GM12878 (cell line): Measurements from ENCODE around the gene PGLYRP1. TPM values are rescaled to one million over a fixed set of nuclear protein-coding genes. Genes with fewer than 3 reads are reported as not detected.

Experiments
- ATAC-seq: fragments of 200-7000 bp; cut with Tn5 transposase; 3 replicates; pipeline ENCODE4 v1.9.1; 2020; ENCODE audit warnings: mild to moderate bottlenecking, moderate library complexity
- BruUV-seq: library from RNA; stranded (reverse); fragments of 400-500 nt; replicated peaks from 2 replicates; lab custom pipeline; 2021; lab: Mats Ljungman, UMichigan
- CTCF ChIA-PET: fragments of 300-600 bp; sonication (Branson Sonifier 250); formaldehyde crosslinking; extraction: SDS; loops from one replicate; lab custom pipeline; 2021; ENCODE audit warnings: inconsistent platforms; lab: Yijun Ruan, JAX
- POLR2A ChIA-PET: fragments of 350-600 bp; formaldehyde crosslinking; extraction: SDS; loops from one replicate; lab custom pipeline; 2021; ENCODE audit warnings: inconsistent platforms; lab: Charles Lee
- RAD21 ChIA-PET: fragments of 300-600 bp; sonication (Branson Sonifier 250); formaldehyde crosslinking; loops from one replicate; lab custom pipeline; 2023; ENCODE audit warnings: antibody characterized with exemption; ENCODE audit not compliant: unreplicated experiment; lab: Charles Lee
- SMC1A ChIA-PET: fragments of 300-600 bp; sonication (Branson Sonifier 250); formaldehyde crosslinking; loops from one replicate; lab custom pipeline; 2023; ENCODE audit not compliant: unreplicated experiment, uncharacterized antibody; lab: Charles Lee
- DNase-seq: peaks from one replicate; pipeline ENCODE4 v3.0.0-alpha.2; 2011; ENCODE audit warnings: low read depth, low spot score
- FAIRE-seq: peaks from 3 replicates; lab custom pipeline; 2011; peaks lifted over from hg19 to GRCh38; lab: Jason Lieb, UNC
- H2AFZ ChIP-seq: 2 replicates; pipeline ENCODE4 v1.6.0; 2011; ENCODE audit warnings: low read depth, low read length, control low read depth; ENCODE audit not compliant: control insufficient read depth
- H3K27ac ChIP-seq: 2 replicates; pipeline ENCODE4 v1.5.1; 2011; ENCODE audit warnings: control low read depth; ENCODE audit not compliant: control insufficient read depth, insufficient read depth
- H3K27me3 ChIP-seq, 2 experiments: replicated peaks in 1 of 2; 2 replicates each; pipeline versions ENCODE4 v1.6.0 to v1.6.1; 2011; ENCODE audit warnings: low read length in 1 of 2; ENCODE audit not compliant: control insufficient read depth in 2 of 2, insufficient read depth in 2 of 2
- H3K36me3 ChIP-seq, 2 experiments: 2 replicates each; pipeline ENCODE4 v1.5.1; 2011; ENCODE audit warnings: low read length in 1 of 2; ENCODE audit not compliant: control insufficient read depth in 2 of 2, insufficient read depth in 2 of 2
- H3K4me1 ChIP-seq: 2 replicates; pipeline ENCODE4 v1.6.1; 2011; ENCODE audit warnings: mild to moderate bottlenecking, low read length, moderate library complexity, mixed read lengths; ENCODE audit not compliant: control insufficient read depth, insufficient read depth
- H3K4me2 ChIP-seq: 2 replicates; pipeline ENCODE4 v1.6.0; 2011; ENCODE audit warnings: control low read depth; ENCODE audit not compliant: control insufficient read depth, insufficient read depth
- H3K4me3 ChIP-seq: fragments of 200-600 bp; sonication (generic); 2 replicates; pipeline ENCODE4 v1.5.1; 2016
- H3K79me2 ChIP-seq: 2 replicates; pipeline ENCODE4 v1.6.0; 2011; ENCODE audit warnings: low read length; ENCODE audit not compliant: control insufficient read depth, insufficient read depth
- H3K9ac ChIP-seq: 2 replicates; pipeline ENCODE4 v1.8.0; 2011; ENCODE audit warnings: low read length, control low read depth, mixed read lengths; ENCODE audit not compliant: control insufficient read depth, insufficient read depth
- H3K9me3 ChIP-seq: replicated peaks from 3 replicates; pipeline ENCODE4 v1.5.1; 2011; ENCODE audit warnings: mild to moderate bottlenecking, low read length; ENCODE audit not compliant: control insufficient read depth, insufficient read depth
- H4K20me1 ChIP-seq: 2 replicates; pipeline ENCODE4 v1.6.0; 2011; ENCODE audit not compliant: control insufficient read depth, insufficient read depth
- BACH1 ChIP-seq: fragments of 450-650 bp; IDR thresholded peaks from 2 replicates; pipeline ENCODE4 v1.6.1; 2017; ENCODE audit warnings: mild to moderate bottlenecking, borderline replicate concordance
- HSF1 ChIP-seq: fragments of 150-350 bp; IDR thresholded peaks from 2 replicates; pipeline ENCODE4 v1.6.1; 2014; ENCODE audit warnings: mild to moderate bottlenecking, low read depth, low read length
- IRF4 ChIP-seq: IDR thresholded peaks from 2 replicates; pipeline ENCODE4 v1.6.1; 2011; ENCODE audit warnings: low read depth, low read length
- NR2F1 ChIP-seq: fragments of 450-650 bp; conservative IDR thresholded peaks from 2 replicates; pipeline ENCODE4 v1.6.1; 2017; ENCODE audit warnings: mild to moderate bottlenecking
- RELA ChIP-seq: fragments of 450-650 bp; IDR thresholded peaks from 2 replicates; pipeline ENCODE4 v1.8.0; 2014; ENCODE audit warnings: borderline replicate concordance; ENCODE audit not compliant: partially characterized antibody
- SUPT20H ChIP-seq: IDR thresholded peaks from 2 replicates; pipeline ENCODE4 v1.6.1; 2011; ENCODE audit warnings: low read depth, mild to moderate bottlenecking, low read length, moderate library complexity, borderline replicate concordance; ENCODE audit not compliant: control insufficient read depth
- TCF3 ChIP-seq: IDR thresholded peaks from 2 replicates; pipeline ENCODE4 v1.6.1; 2012; ENCODE audit warnings: low read depth, mild to moderate bottlenecking, low read length, borderline replicate concordance; ENCODE audit not compliant: insufficient read depth
- WGBS: methylation state at CpG from one replicate; pipeline ENCODE4 v1.1.6; 2016; ENCODE audit warnings: low lambda C conversion rate; ENCODE audit not compliant: insufficient replicate concordance, insufficient coverage; ENCODE audit errors: missing lambda C conversion rate; 5-methylcytosine and 5-hydroxymethylcytosine counted together
- in situ Hi-C: fragments of 300-500 bp; cut with MboI; formaldehyde crosslinking; loops from 9 replicates; pipeline ENCODE4 v1.14.3; 2018; ENCODE audit warnings: mixed read lengths
- intact Hi-C: fragments of 100-400 bp; cut with micrococcal nuclease; formaldehyde crosslinking; loops from one replicate; pipeline ENCODE4 v1.14.2; 2022; ENCODE audit not compliant: unreplicated experiment
- polyA plus RNA-seq, 11 experiments: library from polyadenylated mRNA; depleted of rRNA in 4 of 11; unstranded in 6 of 11; stranded (reverse) in 5 of 11; fragments of >200 nt; fragmentation: Nextera tagmentation in 4 of 11; fragmentation: Illumina TruSeq in 1 of 11; extraction: Ambion mirVana in 4 of 11; extraction: Trizol in 1 of 11; gene quantifications; 1 replicate in 1 of 11; 2 replicates in 10 of 11; pipeline versions ENCODE4 v1.2.1 to v1.2.3, GENCODE V29; 2011 to 2016; ENCODE audit warnings: inconsistent platforms in 2 of 11, missing spikeins in 2 of 11, low read depth in 1 of 11
- total RNA-seq, 4 experiments: library from RNA; depleted of rRNA in 3 of 4; stranded (reverse); fragments of >200 nt in 3 of 4; fragmentation: Illumina TruSeq in 1 of 4; extraction: Trizol in 1 of 4; gene quantifications; 2 replicates each; pipeline versions ENCODE4 v1.2.1 to v1.2.3, GENCODE V29; 2013 to 2021
- TF ChIP-seq, protein P1 (sequence below): IDR thresholded peaks from 2 replicates; pipeline ENCODE4 v1.6.1; 2012; ENCODE audit warnings: low read length, inconsistent platforms
- TF ChIP-seq, protein P2 (sequence below): fragments of 450-650 bp; IDR thresholded peaks from 2 replicates; pipeline ENCODE4 v1.6.1; 2017; ENCODE audit warnings: mild to moderate bottlenecking

PGLYRP1 gene
- total and polyA plus RNA-seq, 10 of the 15 experiments (the other 5 are each of a cell fraction or from before 2014, with no cell fraction given), result 0.30 TPM; not detected in 9

DNA sequence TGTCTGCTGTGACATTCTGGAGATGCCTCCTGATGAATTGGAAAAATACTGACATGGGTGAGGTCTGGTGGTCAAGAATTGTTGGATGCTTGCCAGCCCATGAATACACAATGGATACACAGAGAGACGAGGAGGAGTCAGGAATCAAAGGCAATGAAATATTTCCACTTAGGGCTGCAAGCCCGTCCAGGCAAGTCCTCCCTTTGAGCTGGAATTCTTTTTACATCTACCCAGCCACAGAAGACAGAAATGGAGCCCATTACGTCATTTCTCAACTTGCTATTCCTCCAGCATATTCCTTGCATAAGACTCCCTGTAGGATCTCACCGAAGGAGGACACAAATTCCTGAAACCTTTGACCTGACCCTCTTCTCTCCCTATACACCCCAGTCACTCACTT lies 33.7 kb upstream of the PGLYRP1 start:
- Histone ChIP-seq H3K4me2 (no peak overlapping the region), H3K36me3 (no peaks in the 10 kb centered on the region), H3K4me1 (no peaks in the 10 kb centered on the region), H3K27me3 (peaks cover under 1 to 2% of the 10 kb centered on the region in 2 experiments; a peak in 2 of 4 replicates), H4K20me1 (no peaks in the 10 kb centered on the region; the same call in 1 of the 2 replicates), H3K9ac (no peak overlapping the region), H3K79me2 (no peaks in the 10 kb centered on the region), H3K4me3 (no peak overlapping the region), H3K27ac (no peak overlapping the region), H3K9me3 (no peaks in the 10 kb centered on the region), H2AFZ (no peak overlapping the region)
- RAD21 ChIA-PET, result no interaction called here
- DNase-seq, result no peak
- in situ Hi-C loops, result no loop called here
- POLR2A ChIA-PET, result no interaction called here
- BruUV-seq, result no TSS peak
- no peak for FAIRE-seq
- ATAC-seq, result no peak
- SMC1A ChIA-PET, result no interaction called here
- 6% methylated on average over 4 of the region's 4 CpGs for WGBS
- intact Hi-C loops, result no loop called here
- CTCF ChIA-PET, result no interaction called here
- TF ChIP-seq SUPT20H (no peak), TCF3 (no peak), NR2F1 (no peak), IRF4 (no peak), RELA (no peak), BACH1 (no peak), HSF1 (no peak)
- TF ChIP-seq, protein P1, sequence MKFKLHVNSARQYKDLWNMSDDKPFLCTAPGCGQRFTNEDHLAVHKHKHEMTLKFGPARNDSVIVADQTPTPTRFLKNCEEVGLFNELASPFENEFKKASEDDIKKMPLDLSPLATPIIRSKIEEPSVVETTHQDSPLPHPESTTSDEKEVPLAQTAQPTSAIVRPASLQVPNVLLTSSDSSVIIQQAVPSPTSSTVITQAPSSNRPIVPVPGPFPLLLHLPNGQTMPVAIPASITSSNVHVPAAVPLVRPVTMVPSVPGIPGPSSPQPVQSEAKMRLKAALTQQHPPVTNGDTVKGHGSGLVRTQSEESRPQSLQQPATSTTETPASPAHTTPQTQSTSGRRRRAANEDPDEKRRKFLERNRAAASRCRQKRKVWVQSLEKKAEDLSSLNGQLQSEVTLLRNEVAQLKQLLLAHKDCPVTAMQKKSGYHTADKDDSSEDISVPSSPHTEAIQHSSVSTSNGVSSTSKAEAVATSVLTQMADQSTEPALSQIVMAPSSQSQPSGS, result no peak
- TF ChIP-seq, protein P2, sequence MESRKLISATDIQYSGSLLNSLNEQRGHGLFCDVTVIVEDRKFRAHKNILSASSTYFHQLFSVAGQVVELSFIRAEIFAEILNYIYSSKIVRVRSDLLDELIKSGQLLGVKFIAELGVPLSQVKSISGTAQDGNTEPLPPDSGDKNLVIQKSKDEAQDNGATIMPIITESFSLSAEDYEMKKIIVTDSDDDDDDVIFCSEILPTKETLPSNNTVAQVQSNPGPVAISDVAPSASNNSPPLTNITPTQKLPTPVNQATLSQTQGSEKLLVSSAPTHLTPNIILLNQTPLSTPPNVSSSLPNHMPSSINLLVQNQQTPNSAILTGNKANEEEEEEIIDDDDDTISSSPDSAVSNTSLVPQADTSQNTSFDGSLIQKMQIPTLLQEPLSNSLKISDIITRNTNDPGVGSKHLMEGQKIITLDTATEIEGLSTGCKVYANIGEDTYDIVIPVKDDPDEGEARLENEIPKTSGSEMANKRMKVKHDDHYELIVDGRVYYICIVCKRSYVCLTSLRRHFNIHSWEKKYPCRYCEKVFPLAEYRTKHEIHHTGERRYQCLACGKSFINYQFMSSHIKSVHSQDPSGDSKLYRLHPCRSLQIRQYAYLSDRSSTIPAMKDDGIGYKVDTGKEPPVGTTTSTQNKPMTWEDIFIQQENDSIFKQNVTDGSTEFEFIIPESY, result no peak
